HG03139 (cell line): ENCODE measurements around the gene PJA1.

ENCODE experiments used
- ATAC-seq: cut with Tn5 transposase; IDR thresholded peaks from one replicate; pipeline ENCODE4 v1.9.1; 2021; ENCODE audit not compliant: unreplicated experiment

PJA1 gene

DNA sequence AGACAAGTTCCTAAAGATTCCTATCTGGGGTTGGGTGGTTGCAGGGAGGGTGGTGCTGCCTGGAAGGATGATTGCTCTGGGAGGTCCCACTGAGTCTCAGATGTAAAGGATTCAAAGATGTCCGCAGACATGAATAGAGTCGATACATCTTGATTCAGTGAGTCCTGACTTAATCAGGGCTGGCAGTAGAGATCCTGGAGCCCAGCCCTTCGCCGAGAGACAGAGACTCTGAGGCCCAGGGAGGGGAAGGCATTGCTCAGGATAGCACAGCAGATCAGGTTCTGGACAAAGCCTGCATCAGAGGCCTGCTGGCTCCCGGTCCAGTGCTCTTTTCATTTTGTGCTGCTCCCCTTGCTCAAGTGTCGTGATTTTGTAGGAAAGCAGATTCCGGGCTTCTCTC lies 21.7 kb downstream of the PJA1 start:
- ATAC-seq, result no peak

DNA sequence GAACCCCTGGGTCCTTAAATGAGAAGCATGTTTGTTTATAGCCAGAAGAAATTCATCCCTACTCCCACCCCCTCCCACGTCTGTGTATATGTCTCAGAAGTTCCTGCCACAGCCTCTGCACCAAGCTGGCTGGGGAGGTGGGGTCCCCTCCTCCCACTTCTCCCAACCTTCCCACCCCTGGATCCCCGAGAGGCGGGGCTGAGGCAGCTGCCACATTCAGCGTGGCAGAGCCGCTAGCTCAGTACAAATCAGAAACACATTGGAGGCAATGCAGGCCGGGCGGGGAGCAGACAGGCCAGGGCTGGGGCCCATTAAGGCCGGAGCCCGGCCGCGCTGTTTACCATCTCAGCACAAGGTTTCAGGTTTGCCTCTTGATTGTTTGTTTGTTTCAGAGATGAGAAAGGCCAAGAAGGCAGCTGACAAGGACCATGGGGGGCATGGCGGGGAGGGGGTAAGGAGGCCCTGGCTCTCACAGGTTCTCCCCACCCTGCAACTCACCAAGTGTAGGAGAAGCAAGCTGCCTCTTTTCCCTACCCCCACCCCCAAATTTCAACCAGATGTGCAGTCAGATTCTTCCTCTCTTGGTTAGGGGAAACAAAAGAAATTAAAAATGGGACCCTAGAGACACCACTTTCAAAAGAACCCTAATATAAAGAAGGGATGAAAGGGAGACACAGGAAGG lies 22.3 kb downstream of the PJA1 start:
- no peak for ATAC-seq

DNA sequence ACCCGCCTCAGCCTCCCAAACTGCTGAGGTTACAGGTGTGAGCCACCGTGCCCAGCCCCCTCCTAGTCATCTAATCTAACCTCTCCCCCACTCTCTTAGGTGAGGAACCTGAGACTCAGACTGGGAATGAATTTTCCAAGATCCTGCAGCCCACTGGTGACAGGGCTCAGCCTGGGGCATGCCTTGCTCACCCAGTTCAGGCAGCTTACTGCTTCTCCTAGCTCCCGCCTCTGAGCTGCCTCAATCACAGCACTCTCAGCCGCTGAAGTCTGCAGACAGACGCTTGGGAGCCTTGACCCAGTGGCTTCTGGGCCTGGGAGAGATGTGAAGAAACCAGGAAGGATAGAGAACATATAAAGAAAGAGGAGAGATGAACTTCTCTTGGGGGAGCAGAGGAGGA lies 24.4 kb downstream of the PJA1 start:
- ATAC-seq, result no peak

DNA sequence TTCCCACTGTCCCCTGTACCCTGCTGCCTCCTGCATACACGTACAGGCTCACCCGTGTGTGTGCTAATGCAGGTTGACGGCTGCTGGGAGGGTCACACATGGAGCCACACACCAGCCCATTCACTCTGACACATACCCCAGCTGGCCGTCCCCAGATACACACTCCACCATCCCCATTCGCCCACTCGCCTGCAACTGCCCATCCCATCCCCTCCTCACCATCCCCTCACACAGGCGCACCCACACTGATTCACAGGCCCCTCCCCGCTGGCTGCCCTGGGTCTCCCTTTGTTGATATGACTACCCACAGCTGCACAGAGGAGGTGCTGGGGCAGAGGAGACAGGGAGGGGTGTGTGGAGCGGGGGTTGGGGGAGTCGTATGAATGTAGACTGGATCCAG lies 25.7 kb downstream of the PJA1 start:
- no peak for ATAC-seq

DNA sequence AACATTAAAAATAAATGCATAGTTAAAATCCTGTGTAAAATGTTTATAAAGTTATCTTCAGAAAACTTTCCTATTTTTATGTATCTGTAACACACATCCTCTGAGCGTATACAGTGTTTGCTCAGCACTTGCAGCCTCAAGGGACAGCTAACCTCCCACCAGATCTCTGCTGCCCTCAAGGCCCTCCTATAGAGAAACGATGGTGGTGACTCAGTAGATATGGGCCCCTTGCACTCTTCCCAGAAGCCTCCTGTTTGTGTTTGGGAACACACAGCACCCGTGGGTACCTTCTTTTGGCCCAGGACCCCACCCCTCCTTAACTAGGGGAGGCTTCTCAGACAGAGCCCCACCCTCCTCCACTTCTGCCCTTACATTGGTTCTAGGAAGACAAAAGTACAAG lies 26.7 kb downstream of the PJA1 start:
- no peak for ATAC-seq

DNA sequence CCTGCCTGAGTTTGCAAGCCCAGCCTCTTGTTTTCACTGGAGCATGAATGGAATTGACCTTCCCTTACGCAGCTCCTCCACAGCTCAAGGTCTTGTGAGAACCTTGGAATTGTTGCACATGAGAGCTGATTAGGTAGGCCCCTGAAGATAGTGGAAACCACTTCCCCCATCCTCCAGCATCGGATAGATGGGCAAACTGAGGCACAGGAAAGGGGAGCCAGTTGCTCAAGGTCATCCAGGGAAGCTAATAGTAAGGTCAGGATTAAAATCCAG lies 27.2 kb downstream of the PJA1 start:
- no peak for ATAC-seq

DNA sequence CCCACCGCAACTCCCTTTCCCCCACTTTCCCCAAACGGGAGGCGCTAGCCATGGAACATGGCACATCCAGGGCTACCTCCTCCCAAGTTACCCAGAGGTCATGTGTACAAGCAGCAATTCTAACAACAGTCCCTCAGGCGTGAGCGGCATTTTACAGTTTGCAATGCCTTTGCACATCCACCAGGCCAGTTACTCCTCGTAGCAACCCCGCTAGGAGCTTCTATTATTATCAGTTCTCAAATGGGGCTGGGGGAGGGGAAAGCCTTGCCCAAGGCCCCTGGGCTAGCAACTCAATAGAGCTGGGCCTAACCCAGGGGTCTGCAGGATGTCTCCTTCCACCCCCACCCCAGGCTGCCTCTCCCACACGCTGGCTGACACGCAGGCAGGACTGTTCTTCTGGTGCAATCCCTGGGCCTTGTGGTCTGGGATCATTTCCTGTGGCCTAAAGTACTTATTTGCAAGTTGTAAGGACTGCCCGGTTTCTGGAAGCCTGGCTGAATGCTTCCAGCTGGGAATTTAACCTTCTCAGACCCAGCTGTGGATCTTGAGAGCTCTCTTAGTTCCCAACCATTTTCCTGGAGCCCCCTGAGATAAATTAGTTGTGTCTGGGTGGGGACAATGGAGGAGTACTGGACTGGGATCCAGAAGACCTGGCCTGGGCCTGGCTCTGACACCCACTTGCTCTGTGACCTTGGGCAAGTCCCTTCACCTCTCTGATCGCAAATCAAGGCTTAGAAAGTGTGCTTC lies 27.7 kb downstream of the PJA1 start:
- no peak for ATAC-seq

DNA sequence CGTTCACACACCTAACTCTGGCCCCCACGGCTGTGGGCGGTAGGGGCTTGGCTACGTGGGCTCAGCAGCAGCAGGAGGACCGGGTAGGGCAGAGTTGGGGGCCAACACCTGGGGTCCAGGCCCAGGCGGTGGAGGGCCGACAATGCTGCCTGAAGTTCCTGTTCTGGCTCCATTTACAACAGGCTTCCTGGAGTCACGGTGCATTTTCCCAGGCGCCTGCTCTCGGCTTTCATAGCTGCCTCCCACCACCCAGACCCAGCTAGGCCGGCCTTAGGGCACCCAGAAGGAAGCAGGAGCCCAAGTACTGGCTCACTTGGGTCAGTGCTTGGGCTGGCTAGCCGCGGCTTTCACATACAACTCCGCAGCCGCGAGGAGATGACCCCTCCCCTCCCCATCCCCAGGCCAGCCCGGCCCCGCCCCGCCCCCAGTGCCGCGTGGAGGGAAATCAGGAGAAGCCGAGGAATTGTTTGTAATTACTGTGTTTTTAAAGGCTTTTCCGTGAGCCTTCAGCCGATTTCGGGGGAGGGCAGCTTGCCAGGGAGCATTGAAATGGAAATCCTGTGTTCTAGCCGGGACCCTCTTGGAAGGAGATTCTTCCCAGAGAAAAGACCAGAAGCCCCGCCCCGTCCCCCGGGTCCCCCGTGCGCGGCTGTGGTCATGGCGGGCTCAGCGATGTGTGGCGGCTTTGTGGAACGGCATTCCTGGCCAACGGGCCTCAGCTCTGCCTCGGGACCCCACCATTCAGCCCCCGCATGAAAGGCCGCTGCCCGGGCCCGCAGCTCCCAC lies 28.5 kb downstream of the PJA1 start:
- no peak for ATAC-seq

DNA sequence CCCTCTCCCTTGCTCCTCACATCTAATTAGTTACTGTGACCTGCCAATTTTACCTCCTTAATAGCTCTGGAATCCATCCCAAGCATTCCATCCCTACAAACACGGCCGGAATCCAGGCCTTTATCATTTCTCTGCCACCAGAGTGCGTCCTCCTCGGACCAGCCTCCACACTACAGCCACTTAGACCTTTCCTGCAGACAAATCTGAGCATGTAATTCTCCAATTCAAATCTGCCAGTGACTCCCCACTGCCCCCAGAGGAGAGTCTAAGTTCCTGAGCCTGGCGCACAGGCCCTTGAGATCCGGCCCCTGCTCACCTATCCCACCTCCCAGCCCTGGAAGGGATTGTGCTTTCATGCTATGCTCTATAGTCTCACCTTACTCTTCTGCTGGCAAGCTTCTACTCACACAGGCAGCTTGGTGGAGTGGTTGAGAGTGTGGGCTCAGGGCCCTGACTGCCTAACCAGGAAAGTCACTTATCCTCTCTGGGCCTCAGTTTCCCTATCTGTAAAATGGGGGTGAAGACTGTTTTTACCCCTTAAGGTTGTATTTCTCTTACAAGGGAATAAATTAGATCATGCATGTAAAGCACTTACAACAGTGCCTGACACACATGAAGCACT lies 31.2 kb downstream of the PJA1 start:
- ATAC-seq, result no peak

DNA sequence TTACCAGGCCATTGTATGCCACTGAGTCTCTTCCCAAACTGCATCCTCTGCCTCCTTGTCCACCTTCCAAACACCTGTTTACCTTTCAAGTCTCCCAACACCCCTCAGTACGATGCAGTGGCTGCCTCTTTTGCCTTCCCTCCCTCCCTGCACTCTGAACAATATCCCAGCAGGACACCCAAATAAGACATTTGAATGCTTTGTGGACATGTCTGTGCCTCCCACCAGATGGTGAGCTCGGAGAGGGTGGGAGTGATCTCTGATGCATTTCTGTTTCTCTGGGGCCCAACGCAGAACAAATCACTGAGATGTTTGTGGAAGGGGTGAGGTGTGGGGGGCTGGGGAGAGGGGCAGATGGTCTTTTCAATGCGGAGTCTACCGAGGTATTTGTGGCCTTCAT lies 33.4 kb downstream of the PJA1 start:
- no peak for ATAC-seq

DNA sequence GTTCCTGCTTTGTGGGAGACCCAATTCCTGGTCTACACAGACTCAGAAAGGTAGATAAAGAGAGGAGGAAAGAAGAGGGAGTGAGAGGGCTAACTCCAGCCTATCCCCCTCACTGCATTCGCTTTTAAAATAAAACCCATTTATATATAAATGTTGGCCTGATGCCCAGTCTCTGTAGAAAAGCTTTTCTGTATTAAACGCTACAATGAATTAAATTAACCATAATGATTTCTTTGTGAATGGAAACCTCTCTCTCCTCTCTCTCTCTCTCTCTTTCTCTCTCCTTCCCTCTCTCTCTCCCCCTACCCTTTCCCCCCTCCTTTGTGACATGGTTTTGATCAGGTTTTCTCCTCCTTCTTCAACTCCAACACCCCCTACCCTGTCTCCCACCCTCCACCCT lies 34.8 kb downstream of the PJA1 start:
- no peak for ATAC-seq

DNA sequence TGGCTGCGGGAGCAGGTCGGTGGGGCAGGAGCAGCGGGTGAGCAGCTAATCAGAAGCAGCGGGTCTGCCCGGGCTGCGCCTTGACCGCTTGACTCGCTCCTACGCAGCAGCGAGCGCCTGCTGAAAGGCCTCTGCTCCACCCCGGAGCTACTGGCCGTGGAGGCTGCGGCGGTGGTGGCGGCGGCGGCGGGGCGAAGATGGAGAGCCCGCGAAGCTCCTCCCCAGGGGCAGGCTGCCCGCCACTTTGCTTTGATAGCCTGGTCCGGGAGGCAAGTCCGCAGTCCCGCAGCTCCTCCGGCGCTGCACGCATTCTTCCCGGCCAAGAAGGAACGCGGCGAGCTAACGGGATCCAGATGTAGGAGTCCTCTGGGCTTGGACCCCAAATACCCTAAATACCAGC lies 36.7 kb downstream of the PJA1 start:
- ATAC-seq, result no peak

DNA sequence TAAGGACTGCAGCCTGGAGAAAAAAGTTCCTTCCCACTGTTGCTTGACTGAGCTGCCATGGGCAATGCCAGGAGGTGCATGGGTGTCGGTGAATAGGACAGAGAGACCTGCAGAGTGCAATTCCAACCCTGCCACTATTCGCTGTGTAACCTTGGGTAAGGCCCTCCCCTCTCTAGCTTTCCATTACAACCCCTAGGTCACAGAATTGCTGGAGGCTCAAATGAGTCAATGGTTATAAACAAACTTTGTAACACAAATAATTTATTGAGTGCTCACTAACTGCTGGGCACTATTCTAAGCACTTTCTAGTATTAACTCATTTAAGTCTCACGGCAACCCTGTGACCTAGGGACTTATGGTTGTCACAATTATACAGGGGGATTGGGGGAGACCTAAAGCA lies 37.8 kb downstream of the PJA1 start:
- ATAC-seq, result no peak

DNA sequence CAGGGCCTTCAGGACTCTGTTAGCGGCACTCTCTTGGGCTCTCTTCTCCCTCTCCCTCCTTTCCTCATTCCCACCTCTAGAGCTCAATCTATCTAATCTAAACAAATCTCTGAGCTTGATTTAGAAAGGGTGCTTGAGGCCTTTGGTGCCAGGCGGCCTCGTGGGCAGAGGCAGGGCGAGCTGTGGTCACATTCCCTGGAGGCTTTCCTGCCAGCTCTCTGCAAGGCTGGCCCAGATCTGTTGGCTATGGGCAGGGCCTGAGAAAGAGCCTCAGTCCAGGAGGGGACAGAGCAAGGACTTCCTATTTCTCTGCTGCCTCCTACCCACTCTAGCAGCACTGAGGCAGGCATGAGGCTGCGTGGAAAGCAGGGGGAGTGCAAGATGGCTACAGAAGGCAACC lies 38.6 kb downstream of the PJA1 start:
- ATAC-seq, result no peak

DNA sequence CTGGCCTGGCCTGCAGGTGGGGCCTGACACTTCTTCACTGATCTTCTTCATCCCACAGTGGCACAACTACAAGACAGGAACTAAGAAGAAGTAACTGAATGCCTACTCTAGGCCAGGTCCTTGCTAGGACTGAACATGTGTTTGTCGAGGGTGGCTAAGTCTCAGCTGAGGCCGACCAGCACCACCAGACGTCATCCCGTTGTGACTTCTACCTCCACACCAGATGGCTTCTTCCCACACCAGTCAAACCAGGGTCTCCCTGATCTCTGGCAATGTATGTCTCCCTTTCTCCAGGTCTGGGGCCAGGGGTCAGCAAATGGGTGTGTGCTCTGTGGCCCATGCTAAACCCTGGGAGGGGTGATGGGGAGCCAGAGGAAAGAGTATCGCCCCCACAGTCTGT lies 40.2 kb downstream of the PJA1 start:
- no peak for ATAC-seq

DNA sequence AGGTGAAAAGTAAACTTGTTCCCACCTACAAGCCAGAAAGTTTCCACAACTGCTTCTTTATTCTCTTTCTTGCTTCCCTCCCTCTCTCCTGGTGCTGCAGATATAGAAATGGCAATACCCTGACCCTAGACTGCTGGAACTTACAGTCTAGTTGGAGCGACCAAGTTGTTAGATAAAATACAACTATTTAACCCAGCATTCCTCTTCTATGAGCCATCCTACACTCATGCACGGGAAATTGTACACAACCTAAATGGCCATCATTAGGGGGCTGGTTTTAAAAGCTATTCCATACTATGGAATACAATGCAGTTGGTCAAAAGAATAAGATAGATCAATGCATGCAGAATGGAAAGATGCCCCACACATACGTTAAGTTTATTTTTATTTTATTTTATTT lies 41.1 kb downstream of the PJA1 start:
- ATAC-seq, result no peak

DNA sequence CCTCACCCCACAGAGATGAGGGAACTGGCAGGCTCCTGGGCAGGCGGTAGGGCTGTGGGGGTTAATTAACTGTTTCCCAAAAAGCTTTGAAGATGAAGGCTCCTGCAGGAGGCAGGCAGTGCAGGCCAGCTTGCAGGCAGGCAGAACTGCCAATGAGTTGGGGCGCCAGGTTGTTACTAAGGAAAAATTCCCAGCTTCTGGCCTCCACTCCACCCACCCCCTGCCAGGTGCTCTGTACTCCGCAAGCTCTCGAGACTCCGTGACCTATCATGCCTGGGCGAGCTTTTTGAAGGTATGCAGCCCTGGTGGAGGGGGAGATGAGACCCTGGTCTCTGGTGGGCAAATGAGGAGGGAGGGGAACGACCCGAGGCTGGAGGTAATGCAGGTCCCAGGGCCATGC lies 41.8 kb downstream of the PJA1 start:
- ATAC-seq, result no peak

DNA sequence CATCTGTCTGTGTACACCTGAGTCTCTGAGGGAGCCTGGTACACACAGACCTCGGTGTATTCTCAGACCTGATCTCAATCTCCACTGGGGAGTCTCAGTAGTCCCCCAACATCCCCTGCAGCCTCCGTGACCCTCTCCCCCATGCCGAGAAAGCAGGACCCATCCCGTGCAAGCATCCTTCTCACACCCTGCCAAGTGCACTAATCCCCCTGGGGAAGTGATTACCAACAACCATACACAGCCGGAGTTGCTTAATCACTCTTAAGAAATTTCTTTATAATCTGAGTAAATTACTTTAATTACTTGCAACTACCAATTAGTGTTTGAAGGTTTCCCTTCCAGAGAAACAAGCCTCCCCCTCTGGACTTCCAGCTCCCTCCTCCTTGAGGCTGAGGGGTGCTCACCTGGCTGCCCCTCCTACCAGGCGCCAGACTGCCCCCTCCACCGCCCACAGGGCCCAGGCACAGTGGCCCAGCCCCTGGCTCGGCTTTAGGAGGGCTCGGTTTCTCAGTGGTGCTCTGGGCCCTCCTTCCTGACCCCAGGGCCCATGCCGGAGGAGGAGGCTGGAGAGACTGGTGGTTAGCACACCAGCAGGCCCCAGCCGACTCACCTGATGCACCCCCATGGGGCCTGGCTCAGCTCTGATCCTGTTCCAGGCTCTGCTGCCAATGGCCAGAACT lies 43.8 kb downstream of the PJA1 start:
- ATAC-seq, result no peak

DNA sequence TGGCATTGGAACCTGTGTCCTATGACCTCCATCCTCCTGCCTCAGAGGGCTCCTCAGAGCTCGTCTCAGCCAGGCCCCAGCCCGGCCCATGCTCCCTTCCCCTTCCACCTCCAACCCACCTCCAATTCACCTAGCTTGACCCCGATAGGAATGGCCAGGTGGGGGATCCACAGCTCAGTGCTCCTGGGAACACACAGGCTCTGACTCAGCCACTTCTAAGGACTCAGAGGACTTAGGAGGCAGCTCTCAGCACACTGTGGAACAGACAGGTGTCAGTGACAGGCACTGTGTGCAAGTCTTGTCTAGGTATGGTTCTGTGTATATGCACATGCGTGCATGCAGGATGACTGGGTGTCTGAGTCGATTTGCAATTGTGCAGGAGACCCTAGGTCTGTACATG lies 44.8 kb downstream of the PJA1 start:
- no peak for ATAC-seq

DNA sequence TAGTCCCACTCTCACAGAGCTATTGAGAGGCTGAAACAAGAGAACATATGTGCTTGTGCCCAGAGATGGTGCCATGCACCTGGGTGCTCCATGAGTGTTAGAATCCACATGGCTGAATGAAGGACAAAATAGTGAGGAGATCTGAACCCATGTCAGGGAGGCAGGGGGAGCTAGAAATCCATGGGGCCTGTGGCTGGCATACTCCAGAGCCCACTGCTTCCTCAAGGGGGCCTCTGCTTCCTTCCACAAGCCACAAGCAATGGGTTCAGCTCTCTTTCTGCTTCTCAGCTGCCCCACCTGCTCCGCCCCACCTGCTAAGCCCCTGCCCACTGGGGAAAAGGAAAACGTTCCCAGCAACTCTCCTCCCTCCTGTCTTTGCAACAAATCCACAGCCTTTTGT lies 46.1 kb downstream of the PJA1 start:
- ATAC-seq, result no peak

DNA sequence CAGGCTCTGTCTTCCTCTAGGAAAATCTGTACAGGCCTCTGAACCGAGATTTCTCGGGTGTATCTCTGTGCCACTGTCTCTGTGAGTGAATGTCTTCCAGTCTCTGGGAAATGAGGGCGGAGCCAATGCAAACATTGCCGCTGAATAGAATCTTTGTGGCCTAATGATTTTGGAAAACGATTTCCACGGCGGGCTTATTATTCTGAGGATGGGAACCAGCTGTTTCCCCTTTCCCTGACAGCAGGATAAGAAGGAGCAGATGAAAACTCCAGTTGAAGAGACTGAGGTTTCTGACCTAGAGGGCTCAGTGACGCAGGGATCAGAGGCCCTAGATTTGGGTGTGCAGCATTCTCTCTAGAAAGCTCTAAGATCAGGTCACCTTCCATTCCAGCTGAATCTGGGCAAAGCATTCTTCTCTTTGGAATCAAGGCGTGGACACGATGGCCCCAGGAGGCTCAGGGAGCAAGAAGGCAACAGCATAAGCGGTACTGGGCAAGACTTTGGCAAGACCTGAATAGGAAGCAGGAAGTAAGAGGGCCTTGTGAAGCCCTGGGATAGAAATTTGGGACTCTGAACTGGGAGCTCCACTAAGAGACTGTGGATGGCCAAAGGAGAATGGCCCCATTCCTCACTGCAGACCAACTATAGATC lies 47.3 kb downstream of the PJA1 start:
- no peak for ATAC-seq
